HUES64 (cell line): ENCODE data around the gene CR2.
"Not testable (repeated sequence)": the region's sequence is repeated elsewhere in the genome, so short reads cannot be mapped to it uniquely, and the experiment has no call there.

Experiments
- H3K27ac ChIP-seq: 2 replicates; pipeline ENCODE4 v1.7.0; 2013; ENCODE audit warnings: low read depth, low read length, inconsistent platforms
- H3K27me3 ChIP-seq: 2 replicates; pipeline ENCODE4 v1.6.1; 2013; ENCODE audit warnings: mild to moderate bottlenecking, low read length; ENCODE audit not compliant: insufficient read depth
- H3K36me3 ChIP-seq: 2 replicates; pipeline ENCODE4 v1.6.1; 2013; ENCODE audit warnings: mild to moderate bottlenecking, low read length; ENCODE audit not compliant: insufficient read depth
- H3K4me1 ChIP-seq: 2 replicates; pipeline ENCODE4 v1.6.1; 2013; ENCODE audit warnings: mild to moderate bottlenecking, low read length, moderate library complexity; ENCODE audit not compliant: insufficient read depth
- H3K4me3 ChIP-seq: 2 replicates; pipeline ENCODE4 v1.5.1; 2013; ENCODE audit warnings: mild to moderate bottlenecking, low read length, moderate library complexity
- H3K9ac ChIP-seq: 2 replicates; pipeline ENCODE4 v1.6.1; 2013; ENCODE audit warnings: mild to moderate bottlenecking, low read depth, low read length
- H3K9me3 ChIP-seq: 2 replicates; pipeline ENCODE4 v1.6.1; 2013; ENCODE audit warnings: low read depth, low read length; ENCODE audit not compliant: insufficient read depth
- WGBS: fragments of 150-250, 120-280 bp; methylation state at CpG from one replicate; pipeline ENCODE4 v1.1.7; 2013; ENCODE audit warnings: missing lambda C conversion rate; 5-methylcytosine and 5-hydroxymethylcytosine counted together

Gene CR2

DNA sequence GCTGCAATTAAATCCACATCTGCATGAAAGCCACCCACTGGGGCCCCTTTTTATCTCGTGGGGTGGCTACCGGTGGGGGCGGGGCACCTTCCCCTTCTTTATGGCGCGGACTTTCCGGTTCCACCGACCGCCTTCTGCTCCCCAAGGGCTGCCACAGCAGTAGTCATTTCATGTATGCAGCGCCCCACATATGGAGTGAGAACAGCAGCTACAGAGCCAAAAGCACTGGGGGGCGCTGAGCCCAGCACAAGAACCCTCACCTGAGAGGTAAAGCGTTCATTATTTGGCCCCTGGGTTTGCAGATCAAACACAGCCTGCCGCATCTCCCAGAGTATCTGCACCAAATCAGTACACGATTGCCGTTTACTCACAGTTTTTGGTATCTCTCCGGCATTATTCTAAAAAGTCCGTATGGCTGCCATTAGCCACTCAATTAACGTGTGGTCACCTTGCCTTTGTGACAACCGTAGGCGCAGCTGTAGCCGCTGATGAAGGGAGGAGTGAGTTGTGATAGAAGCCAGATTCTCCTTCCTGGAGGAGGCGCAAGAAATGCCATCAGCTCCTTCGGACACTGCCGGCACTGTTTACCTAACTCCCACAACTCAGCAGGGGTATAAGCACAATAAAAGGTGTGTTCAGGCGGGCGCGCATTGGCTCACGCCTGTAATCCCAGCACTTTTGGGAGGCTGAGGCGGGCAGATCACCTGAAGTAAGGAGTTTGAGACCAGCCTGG, 30.4 kb upstream of the CR2 start:
- H3K27ac ChIP-seq: no peak overlapping the region
- no peaks in the 10 kb centered on the region for H3K27me3 ChIP-seq
- no peak overlapping the region for H3K9ac ChIP-seq
- H3K9me3 ChIP-seq: peaks cover 11% of the 10 kb centered on the region; the same call in 1 of the 2 replicates
- H3K4me3 ChIP-seq: no peak overlapping the region
- no peaks in the 10 kb centered on the region for H3K36me3 ChIP-seq
- no peaks in the 10 kb centered on the region for H3K4me1 ChIP-seq
- WGBS: 83% methylated on average over 28 of the region's 28 CpGs

DNA sequence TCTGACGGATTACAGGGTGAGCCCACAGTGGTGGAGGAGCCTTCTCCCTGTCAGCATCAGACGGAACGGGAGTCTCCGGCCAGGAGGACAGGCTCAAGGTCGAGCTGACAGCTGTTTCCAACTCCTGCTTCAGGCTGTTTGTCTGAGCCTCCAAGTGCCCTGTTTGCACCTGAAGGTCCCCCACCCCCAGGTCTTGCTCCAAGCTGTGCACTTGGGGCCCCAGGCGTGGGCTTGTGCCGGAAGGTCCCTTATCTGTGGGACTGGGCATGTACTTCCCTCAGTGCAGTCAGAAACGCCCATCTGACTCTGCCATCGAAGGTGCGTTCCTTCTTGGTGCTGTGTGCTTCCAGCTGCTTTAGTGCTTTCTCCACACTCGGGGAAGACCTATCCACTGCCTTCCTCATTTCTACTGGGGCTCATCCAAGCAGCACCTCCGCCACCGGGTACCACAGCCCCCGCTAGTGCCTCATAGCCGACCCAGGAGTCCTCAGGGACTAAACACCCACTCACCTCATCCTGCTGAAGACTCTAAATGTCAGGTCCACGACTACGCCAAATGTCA, 29.5 kb upstream of the CR2 start:
- 91% methylated on average over 17 of the region's 17 CpGs for WGBS
- Histone ChIP-seq H3K9me3 (peaks cover 13% of the 10 kb centered on the region; the same call in 1 of the 2 replicates), H3K36me3 (no peaks in the 10 kb centered on the region), H3K4me1 (no peaks in the 10 kb centered on the region), H3K27ac (no peak overlapping the region), H3K27me3 (no peaks in the 10 kb centered on the region), H3K4me3 (no peak overlapping the region), H3K9ac (no peak overlapping the region)

- no peaks in the 10 kb centered on the region for H3K27me3 ChIP-seq
- WGBS: 89% methylated on average over 1 of the region's 1 CpG
Observed at GRCh38 chr1:207427832-207428585, 26.1 kb upstream of the CR2 start.

DNA sequence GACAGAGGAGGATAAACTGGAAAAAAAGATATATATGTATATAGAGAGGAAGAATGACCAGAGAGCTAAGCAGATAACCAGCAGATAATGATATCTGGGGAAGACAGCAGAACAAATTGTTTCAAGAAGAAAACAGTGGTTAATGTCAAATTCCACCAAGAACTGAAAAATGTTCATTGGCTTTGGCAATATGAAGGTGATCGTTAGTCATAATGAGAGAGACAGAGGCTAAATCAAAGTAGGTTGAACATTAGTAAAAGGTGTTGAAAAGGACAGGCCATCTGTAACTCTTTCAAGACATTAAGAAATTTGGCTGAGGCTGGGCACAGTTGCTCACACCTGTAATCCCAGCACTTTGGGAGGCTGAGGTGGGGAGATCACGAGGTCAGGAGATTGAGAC, 25.3 kb upstream of the CR2 start:
- H3K36me3 ChIP-seq: no peaks in the 10 kb centered on the region
- H3K9me3 ChIP-seq: peaks cover 13% of the 10 kb centered on the region; the same call in 1 of the 2 replicates
- no peak overlapping the region for H3K27ac ChIP-seq
- no peaks in the 10 kb centered on the region for H3K27me3 ChIP-seq
- H3K4me3 ChIP-seq: no peak overlapping the region
- H3K9ac ChIP-seq: no peak overlapping the region
- 90% methylated on average over 1 of the region's 2 CpGs for WGBS
- no peaks in the 10 kb centered on the region for H3K4me1 ChIP-seq

More at GRCh38 chr1:207427832-207428585, 26.1 kb upstream of the CR2 start:
- no peak overlapping the region for H3K27ac ChIP-seq
- H3K4me1 ChIP-seq: no peaks in the 10 kb centered on the region
- H3K9me3 ChIP-seq: peaks cover 13% of the 10 kb centered on the region; the same call in 1 of the 2 replicates
- no peak overlapping the region for H3K9ac ChIP-seq
- no peaks in the 10 kb centered on the region for H3K36me3 ChIP-seq
- H3K4me3 ChIP-seq: no peak overlapping the region

DNA sequence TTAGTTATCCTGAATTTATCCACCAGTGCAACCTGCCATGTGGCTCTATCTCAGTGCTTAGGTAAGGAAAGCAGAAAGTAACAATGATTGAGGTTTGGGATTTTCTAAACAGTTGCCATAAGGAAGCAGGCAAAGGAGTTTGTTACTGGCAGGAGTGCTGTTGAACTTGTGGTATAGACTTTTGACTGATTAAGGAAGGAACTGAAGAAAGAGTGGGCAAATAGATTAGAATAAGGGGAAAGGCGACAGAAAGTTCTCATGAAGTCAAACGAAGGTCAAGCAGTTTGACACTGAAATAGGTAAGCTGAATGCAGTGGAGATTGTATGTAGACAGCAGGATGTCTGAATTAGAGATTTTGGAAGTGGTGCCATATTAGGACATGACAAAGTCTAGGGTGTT, 24.2 kb upstream of the CR2 start:
- no peak overlapping the region for H3K4me3 ChIP-seq
- peaks cover 13% of the 10 kb centered on the region; the same call in 1 of the 2 replicates for H3K9me3 ChIP-seq
- H3K27ac ChIP-seq: no peak overlapping the region
- WGBS: 82% methylated on average over 2 of the region's 2 CpGs
- H3K4me1 ChIP-seq: no peaks in the 10 kb centered on the region
- no peaks in the 10 kb centered on the region for H3K27me3 ChIP-seq
- H3K9ac ChIP-seq: no peak overlapping the region
- no peaks in the 10 kb centered on the region for H3K36me3 ChIP-seq

- Histone ChIP-seq H3K27ac (no peak overlapping the region), H3K9ac (no peak overlapping the region), H3K4me3 (no peak overlapping the region), H3K27me3 (no peaks in the 10 kb centered on the region), H3K36me3 (no peaks in the 10 kb centered on the region), H3K9me3 (peaks cover 13% of the 10 kb centered on the region; the same call in 1 of the 2 replicates), H3K4me1 (no peaks in the 10 kb centered on the region)
- WGBS: 87% methylated on average over 1 of the region's 1 CpG
Observed at GRCh38 chr1:207430602-207431001, 23.5 kb upstream of the CR2 start.

GRCh38 chr1:207431508-207431907, 22.6 kb upstream of the CR2 start:
- 93% methylated on average over 2 of the region's 2 CpGs for WGBS
- H3K36me3 ChIP-seq: no peaks in the 10 kb centered on the region
- H3K9ac ChIP-seq: no peak overlapping the region
- peaks cover 13% of the 10 kb centered on the region; the same call in 1 of the 2 replicates for H3K9me3 ChIP-seq
- H3K4me3 ChIP-seq: no peak overlapping the region
- no peak overlapping the region for H3K27ac ChIP-seq
- no peaks in the 10 kb centered on the region for H3K4me1 ChIP-seq
- H3K27me3 ChIP-seq: no peaks in the 10 kb centered on the region

DNA sequence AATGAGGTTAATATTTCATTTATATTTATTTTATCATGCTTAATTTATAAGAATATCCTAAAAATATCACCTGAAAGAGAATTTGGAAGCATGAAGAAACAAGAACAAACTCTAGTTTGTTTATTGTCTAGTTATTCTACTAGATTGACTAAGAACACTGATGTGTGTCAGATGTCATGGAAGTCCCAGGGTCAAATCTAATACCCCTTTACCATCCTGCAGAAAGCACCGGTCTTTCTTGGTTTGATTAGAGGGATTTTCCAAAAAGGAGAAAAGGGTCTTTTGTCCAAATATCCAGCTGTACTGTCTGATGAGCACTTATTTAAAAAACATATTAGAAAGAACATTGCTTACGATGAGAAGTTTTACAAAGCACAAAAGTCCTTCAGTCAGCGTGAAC, 20.7 kb upstream of the CR2 start:
- 95% methylated on average over 2 of the region's 3 CpGs for WGBS
- H3K4me3 ChIP-seq: no peak overlapping the region
- no peak overlapping the region for H3K9ac ChIP-seq
- H3K27me3 ChIP-seq: no peaks in the 10 kb centered on the region
- no peaks in the 10 kb centered on the region for H3K4me1 ChIP-seq
- H3K27ac ChIP-seq: no peak overlapping the region
- H3K36me3 ChIP-seq: no peaks in the 10 kb centered on the region
- 0 out of 2 replicates have a peak, but pooled peaks cover 3% of the 10 kb centered on the region for H3K9me3 ChIP-seq

DNA sequence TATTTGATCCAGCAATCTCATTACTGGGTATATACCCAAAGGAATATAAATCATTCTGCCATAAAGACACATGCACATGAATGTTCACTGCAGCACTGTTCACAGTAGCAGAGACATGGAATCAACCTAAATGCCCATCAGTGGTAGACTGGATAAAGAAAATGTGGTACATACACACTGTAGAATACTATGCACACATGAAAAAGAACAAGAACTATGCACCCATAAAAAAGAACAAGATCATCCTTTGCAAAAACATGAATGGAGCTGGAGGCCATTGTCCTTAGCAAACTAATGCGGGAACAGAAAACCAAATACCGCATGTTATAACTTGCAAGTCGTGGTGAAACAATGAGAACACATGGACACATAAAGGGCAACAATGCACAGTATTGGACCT, 17.4 kb upstream of the CR2 start:
- 93% methylated on average over 3 of the region's 3 CpGs for WGBS
- not testable (repeated sequence) for H3K4me3 ChIP-seq, H3K27ac ChIP-seq, H3K27me3 ChIP-seq, H3K9ac ChIP-seq, H3K36me3 ChIP-seq, H3K9me3 ChIP-seq, H3K4me1 ChIP-seq

GRCh38 chr1:207440626-207441025, 13.5 kb upstream of the CR2 start:
- H3K27ac ChIP-seq: no peak overlapping the region
- H3K4me3 ChIP-seq: no peak overlapping the region
- H3K9me3 ChIP-seq: no peaks in the 10 kb centered on the region
- H3K36me3 ChIP-seq: no peaks in the 10 kb centered on the region
- H3K4me1 ChIP-seq: no peaks in the 10 kb centered on the region
- H3K27me3 ChIP-seq: peaks cover 3% of the 10 kb centered on the region; the same call in 1 of the 2 replicates
- H3K9ac ChIP-seq: no peak overlapping the region
- WGBS: 80% methylated on average over 2 of the region's 2 CpGs

DNA sequence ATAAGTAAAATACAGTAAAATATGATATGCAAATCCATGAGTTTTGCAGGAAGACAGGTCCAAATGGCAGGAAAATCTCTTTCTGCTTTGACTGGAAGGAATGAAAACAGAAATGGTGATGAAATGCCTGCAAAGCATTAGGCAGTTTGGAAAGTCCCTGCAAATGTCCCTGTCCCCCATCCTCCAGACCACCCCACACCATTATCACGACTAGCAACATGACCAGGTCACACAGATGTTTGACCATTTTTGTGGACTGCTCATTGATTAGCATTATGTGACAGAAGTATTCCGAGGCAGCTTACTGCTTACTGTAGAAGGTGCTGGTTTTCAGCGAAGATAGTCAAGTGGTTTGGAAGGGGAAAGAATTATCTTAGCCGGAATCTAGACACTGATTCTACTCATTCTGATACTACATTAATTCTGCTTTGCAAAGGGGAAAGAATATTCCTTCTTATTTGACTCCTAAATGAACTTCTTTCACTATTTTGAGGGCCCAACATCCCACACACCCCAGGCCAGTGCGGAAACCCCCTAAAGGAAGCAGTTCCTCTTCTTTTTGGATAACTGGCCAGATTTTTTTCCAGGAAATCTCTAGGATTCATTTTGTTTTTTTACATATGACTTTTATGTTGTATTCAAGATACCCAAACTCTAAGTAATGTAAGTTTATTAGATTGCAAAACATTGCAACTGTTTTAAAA, 9.5 kb upstream of the CR2 start:
- Histone ChIP-seq H3K27ac (no peak overlapping the region), H3K9ac (no peak overlapping the region), H3K9me3 (no peaks in the 10 kb centered on the region), H3K36me3 (no peaks in the 10 kb centered on the region), H3K4me1 (no peaks in the 10 kb centered on the region), H3K27me3 (peaks cover 9% of the 10 kb centered on the region; the same call in 1 of the 2 replicates), H3K4me3 (no peak overlapping the region)
- WGBS: 69% methylated on average over 3 of the region's 5 CpGs
